Umbilical cord (tissue), 2 donors: ENCODE measurements around the gene SYN1. TPM values are rescaled to one million over a fixed set of nuclear protein-coding genes. Genes with fewer than 3 reads are reported as not detected.
A peak's percentile ranks its signal among the peaks of the same experiment; 100 is the strongest.

ENCODE experiments used
- DNase-seq: peaks from one replicate; pipeline ENCODE4 v3.0.0-alpha.2; 2015; ENCODE audit warnings: low spot score
- total RNA-seq: library from RNA; depleted of rRNA; stranded (reverse); fragments of >200 nt; gene quantifications from one replicate; pipeline ENCODE4 v1.2.3, GENCODE V29; 2014; ENCODE audit warnings: low replicate concordance; ENCODE audit not compliant: insufficient read depth

Gene SYN1
- total RNA-seq, 1 donor from 2014 or later, result not detected

DNA sequence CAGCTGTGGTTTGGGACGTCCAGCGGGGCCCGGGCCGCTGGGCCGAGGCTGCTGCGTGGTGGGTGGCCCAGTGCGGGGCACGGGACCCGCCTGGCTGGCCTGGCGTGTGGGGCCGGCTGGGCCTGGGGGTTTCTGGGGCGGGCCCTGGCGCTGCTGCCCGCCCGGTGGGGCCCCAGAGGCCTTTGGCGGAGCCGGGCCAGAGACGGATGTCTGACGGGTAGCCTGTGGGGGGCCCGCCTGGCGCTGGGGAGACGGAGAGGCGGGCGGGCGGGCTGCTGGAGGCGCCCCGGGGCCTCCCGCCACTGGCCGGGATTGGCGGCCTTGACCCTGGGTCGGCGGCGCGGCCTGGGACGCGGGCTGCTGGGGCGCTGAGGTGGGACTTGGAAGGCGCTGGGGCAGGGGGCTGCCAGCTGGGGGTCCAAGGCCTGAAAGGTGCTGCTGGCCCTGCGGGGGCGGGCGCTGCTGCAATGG is 45.5 kb downstream of the SYN1 start:
- peak; percentile 22 for DNase-seq

GRCh38 chrX:47573341-47574075 is 46.1 kb downstream of the SYN1 start:
- peak; percentile 78 for DNase-seq

DNA sequence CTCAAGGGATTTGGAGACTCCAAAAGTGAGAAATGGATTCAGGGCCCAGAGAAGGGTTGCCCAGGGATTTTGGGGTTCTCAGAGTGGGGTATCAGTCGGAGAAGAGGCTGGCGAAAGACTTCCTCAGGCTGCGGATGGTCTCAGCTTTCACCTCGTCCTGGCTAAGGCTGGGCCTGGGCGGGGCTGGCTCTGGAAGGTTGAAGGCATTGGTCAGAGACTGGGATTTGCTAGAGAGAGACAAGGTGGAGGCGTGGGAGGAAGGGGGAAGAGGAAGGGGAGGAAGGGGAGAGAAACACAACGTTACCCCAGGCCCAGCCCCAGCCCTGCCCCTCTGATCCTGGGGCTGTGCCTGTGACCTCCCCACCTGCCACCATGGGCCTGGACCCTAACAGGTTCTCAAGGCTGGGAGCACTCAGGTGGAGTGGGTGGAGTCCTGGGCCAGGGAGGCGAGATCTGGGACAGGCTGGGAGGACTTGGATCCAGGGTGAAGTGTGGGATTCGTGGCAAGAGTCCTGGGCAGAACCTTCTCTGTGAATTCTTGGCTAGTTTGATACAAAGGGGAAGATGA is 46.8 kb downstream of the SYN1 start:
- DNase-seq, result no peak

GRCh38 chrX:47571896-47572295 is 47.8 kb downstream of the SYN1 start:
- DNase-seq, result no peak

- no peak for DNase-seq
Observed at GRCh38 chrX:47571215-47571614, 48.4 kb downstream of the SYN1 start.

- DNase-seq, result no peak
Observed at GRCh38 chrX:47570794-47571193, 48.9 kb downstream of the SYN1 start.

GRCh38 chrX:47568656-47569295 is 50.9 kb downstream of the SYN1 start:
- no peak for DNase-seq

DNA sequence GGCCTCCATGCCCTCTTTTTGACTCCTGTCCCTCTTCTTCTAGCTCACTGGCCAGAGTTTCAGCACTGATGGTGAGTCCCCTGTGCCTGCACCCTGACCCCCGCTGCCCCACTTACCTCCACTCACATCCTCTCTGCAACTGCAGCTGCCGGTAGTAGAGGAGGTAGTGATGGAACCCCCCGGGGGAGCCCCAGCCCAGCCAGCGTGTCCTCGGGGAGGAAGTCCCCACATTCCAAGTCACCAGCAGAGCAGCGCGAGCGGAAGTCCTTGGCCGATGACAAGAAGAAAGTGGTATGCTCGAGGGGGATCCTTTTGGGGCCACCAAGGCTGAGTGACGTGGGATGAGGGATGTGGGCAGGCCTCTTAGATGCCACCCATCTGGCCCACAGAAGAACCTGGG is 52.8 kb downstream of the SYN1 start:
- no peak for DNase-seq

- no peak for DNase-seq
Observed at GRCh38 chrX:47564438-47565085, 55.1 kb downstream of the SYN1 start.

GRCh38 chrX:47563801-47564315 is 55.8 kb downstream of the SYN1 start:
- DNase-seq, result no peak

- no peak for DNase-seq
Observed at GRCh38 chrX:47562615-47563243, 56.9 kb downstream of the SYN1 start.

DNA sequence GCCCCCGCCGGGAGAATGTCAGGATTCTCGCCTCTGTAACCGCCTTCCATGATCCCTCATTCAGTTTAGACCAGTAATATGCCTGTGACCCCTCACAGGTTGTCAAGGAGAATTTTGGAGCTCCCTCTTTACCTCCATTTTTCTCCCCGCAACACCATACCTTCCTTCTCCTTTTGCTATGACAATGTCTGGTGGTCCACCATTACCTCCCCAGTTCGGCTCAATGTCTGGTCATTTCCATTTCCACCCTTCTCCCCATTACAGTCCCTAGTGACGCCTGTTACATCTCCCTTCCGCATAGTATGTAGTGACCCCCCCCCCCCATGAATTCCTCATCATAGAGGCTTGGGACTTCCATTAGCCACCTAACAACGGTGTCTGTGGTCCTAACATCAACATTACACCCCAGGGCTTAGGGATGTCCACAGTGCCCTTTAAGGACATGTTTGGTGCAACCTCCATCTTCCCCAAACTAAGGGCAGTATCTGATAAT is 58.0 kb downstream of the SYN1 start:
- DNase-seq, result no peak

GRCh38 chrX:47560934-47561658 is 58.6 kb downstream of the SYN1 start, which contains the start of gene ARAF:
ARAF (plus strand) TSS chrX:47561205; CDS start chrX:47562968, 1,763 bp downstream.
- peak; percentile 99 for DNase-seq

- no peak for DNase-seq
Observed at GRCh38 chrX:47560179-47560933, 59.3 kb downstream of the SYN1 start.

DNA sequence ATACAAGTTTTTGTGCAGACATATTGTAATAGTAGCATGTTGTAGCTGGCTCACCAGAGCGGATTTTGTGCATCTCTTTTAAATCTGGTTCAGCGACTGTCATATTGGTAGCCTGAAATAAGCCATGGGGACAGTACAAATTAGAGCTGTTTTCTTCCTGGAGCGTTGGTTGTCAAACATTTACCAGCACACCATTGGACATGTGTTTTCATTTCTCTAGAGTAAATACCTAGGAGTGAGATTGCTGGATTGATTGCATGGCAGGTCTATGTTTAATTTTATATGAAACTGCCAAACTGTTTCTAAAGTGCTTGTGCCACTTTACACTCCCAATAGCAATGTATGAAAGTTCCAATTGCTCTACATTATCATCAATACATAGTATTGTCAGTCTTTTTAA is 61.2 kb downstream of the SYN1 start:
- DNase-seq, result no peak

DNA sequence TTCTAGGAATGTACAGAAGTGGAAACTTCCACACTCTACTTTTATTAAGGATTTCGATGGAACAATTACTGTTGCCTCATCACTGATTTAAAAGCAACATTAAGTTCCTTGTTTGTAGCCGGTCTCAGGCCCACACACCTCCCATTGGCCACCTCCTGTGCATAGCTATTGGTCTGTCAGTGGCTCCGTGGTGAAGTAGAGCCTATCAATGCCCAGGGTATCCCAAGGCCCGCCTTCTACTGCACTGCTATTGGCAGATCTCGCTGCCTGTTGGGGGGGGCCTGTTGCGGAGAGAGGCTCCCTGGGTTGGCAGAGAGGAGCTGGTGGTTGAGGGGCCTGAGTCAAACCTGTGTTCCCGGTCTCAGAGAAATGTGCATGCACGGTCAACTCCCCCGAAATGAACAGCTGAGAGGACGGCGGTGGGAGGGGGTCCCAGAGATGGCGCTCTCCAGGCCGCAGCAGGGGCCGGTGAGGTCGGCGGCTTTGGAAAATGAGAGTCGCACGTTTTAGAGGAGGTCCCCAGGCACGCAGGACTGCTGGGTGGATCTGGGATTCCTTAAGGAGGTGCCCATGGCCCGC is 63.5 kb downstream of the SYN1 start:
- peak; percentile 95 for DNase-seq

GRCh38 chrX:47543496-47543895 is 76.2 kb downstream of the SYN1 start:
- DNase-seq, result no peak

- DNase-seq, result peak; percentile 96
Observed at GRCh38 chrX:47540754-47541538, 78.7 kb downstream of the SYN1 start.

- DNase-seq, result peak; percentile 3
Observed at GRCh38 chrX:47539860-47540259, 79.8 kb downstream of the SYN1 start.
